ENCODE results near the gene FKBP1A.
"Not testable (repeated sequence)": the region's sequence is repeated elsewhere in the genome, so short reads cannot be mapped to it uniquely, and the experiment has no call there.

FKBP1A gene

GRCh38 chr20:1415667-1416468 is 23.0 kb upstream of the FKBP1A start:
- DNase-seq, result no peak

GRCh38 chr20:1414982-1415381 is 22.1 kb upstream of the FKBP1A start:
- DNase-seq, result no peak

GRCh38 chr20:1405801-1406200 is 12.9 kb upstream of the FKBP1A start:
- no peak for DNase-seq

- no peak for DNase-seq
Observed at GRCh38 chr20:1403624-1404023, 10.8 kb upstream of the FKBP1A start.

GRCh38 chr20:1402149-1402548 is 9.3 kb upstream of the FKBP1A start:
- DNase-seq, result no peak

- no peak for DNase-seq
Observed at GRCh38 chr20:1401451-1401907, 8.6 kb upstream of the FKBP1A start.

GRCh38 chr20:1399678-1400366 is 7.0 kb upstream of the FKBP1A start:
- DNase-seq, result not testable (repeated sequence)

GRCh38 chr20:1398185-1398584 is 5.3 kb upstream of the FKBP1A start:
- not testable (repeated sequence) for DNase-seq

- no peak for DNase-seq
Observed at GRCh38 chr20:1397710-1398109, 4.9 kb upstream of the FKBP1A start.

- no peak for DNase-seq
Observed at GRCh38 chr20:1396702-1397101, 3.8 kb upstream of the FKBP1A start.

GRCh38 chr20:1396264-1396663 is 3.4 kb upstream of the FKBP1A start:
- no peak for DNase-seq

- DNase-seq, result no peak
Observed at GRCh38 chr20:1394686-1395085, 1.8 kb upstream of the FKBP1A start.

GRCh38 chr20:1393507-1393882 is 641 bp upstream of the FKBP1A start:
- no peak for DNase-seq

- no peak for DNase-seq
Observed at GRCh38 chr20:1392443-1392692, 486 bp downstream of the FKBP1A start.

- DNase-seq, result no peak
Observed at GRCh38 chr20:1391640-1392442, 1.0 kb downstream of the FKBP1A start.

- DNase-seq, result no peak
Observed at GRCh38 chr20:1390581-1391403, 2.1 kb downstream of the FKBP1A start.

- no peak for DNase-seq
Observed at GRCh38 chr20:1389703-1390580, 2.9 kb downstream of the FKBP1A start.

GRCh38 chr20:1388741-1389483 is 3.9 kb downstream of the FKBP1A start:
- no peak for DNase-seq

GRCh38 chr20:1388253-1388652 is 4.6 kb downstream of the FKBP1A start:
- DNase-seq, result no peak

GRCh38 chr20:1386323-1386722 is 6.5 kb downstream of the FKBP1A start:
- DNase-seq, result no peak
